CD8-positive, alpha-beta memory T cell (primary cell): ENCODE data around the gene FRMD6. TPM values are rescaled to one million over a fixed set of nuclear protein-coding genes. Genes with fewer than 3 reads are reported as not detected.

Experiments
- CTCF ChIA-PET: fragments of 350-600 bp; sonication (Branson Sonifier 250); formaldehyde crosslinking; loops from one replicate; lab custom pipeline; 2021; ENCODE audit warnings: antibody characterized with exemption; lab: Charles Lee
- POLR2A ChIA-PET: fragments of 350-600 bp; sonication (Branson Sonifier 250); formaldehyde crosslinking; loops from one replicate; lab custom pipeline; 2021; ENCODE audit warnings: antibody characterized with exemption; lab: Charles Lee
- DNase-seq, 5 donors: peaks; one replicate each; pipeline versions ENCODE4 v3.0.0 to v3.0.0-alpha.2; 2020 to 2022; ENCODE audit warnings: mixed read lengths in 1 of 5
- H3K27ac ChIP-seq: one replicate; pipeline ENCODE4 v1.7.0; 2013; ENCODE audit warnings: low read depth, mild to moderate bottlenecking, low read length, moderate library complexity
- H3K27me3 ChIP-seq: 2 replicates; pipeline ENCODE4 v1.7.0; 2013; ENCODE audit warnings: low read length, mild to moderate bottlenecking; ENCODE audit not compliant: insufficient read depth, poor library complexity, severe bottlenecking
- H3K36me3 ChIP-seq: 2 replicates; pipeline ENCODE4 v1.7.0; 2013; ENCODE audit warnings: mild to moderate bottlenecking, low read length, moderate library complexity; ENCODE audit not compliant: insufficient read depth
- H3K4me1 ChIP-seq: 2 replicates; pipeline ENCODE4 v1.7.0; 2013; ENCODE audit warnings: mild to moderate bottlenecking, low read length, moderate library complexity; ENCODE audit not compliant: insufficient read depth
- H3K4me3 ChIP-seq: 2 replicates; pipeline ENCODE4 v1.7.0; 2013; ENCODE audit warnings: mild to moderate bottlenecking, low read length
- H3K9me3 ChIP-seq: 2 replicates; pipeline ENCODE4 v1.7.0; 2013; ENCODE audit warnings: mild to moderate bottlenecking, low read length
- H3K27ac Mint-ChIP-seq, 8 donors: one replicate each; pipeline ENCODE4 v1.8.0; 2020 to 2021; ENCODE audit warnings: mixed read lengths in 8 of 8, mild to moderate bottlenecking in 6 of 8, inconsistent platforms in 3 of 8, moderate library complexity in 3 of 8
- H3K27me3 Mint-ChIP-seq, 2 donors: one replicate each; pipeline ENCODE4 v1.8.0; 2020 to 2021; ENCODE audit warnings: mixed read lengths in 2 of 2, mild to moderate bottlenecking in 1 of 2, moderate library complexity in 1 of 2
- H3K36me3 Mint-ChIP-seq, 3 donors: one replicate each; pipeline ENCODE4 v1.8.0; 2020 to 2021; ENCODE audit warnings: mixed read lengths in 3 of 3, inconsistent platforms in 1 of 3, mild to moderate bottlenecking in 1 of 3
- H3K4me1 Mint-ChIP-seq, 3 donors: one replicate each; pipeline ENCODE4 v1.8.0; 2020 to 2021; ENCODE audit warnings: mixed read lengths in 3 of 3, inconsistent platforms in 1 of 3, mild to moderate bottlenecking in 1 of 3
- H3K4me3 Mint-ChIP-seq, 7 donors: one replicate each; pipeline ENCODE4 v1.8.0; 2020 to 2021; ENCODE audit warnings: mixed read lengths in 7 of 7, mild to moderate bottlenecking in 6 of 7, moderate library complexity in 4 of 7, inconsistent platforms in 2 of 7
- H3K9me3 Mint-ChIP-seq, 5 donors: one replicate each; pipeline ENCODE4 v1.8.0; 2020 to 2022; ENCODE audit warnings: mixed read lengths in 5 of 5, mild to moderate bottlenecking in 3 of 5, moderate library complexity in 2 of 5, inconsistent platforms in 1 of 5
- polyA plus RNA-seq: library from polyadenylated mRNA; unstranded; fragments of 300-500 nt; fragmentation: Illumina TruSeq; gene quantifications from one replicate; pipeline ENCODE4 v1.2.3, GENCODE V29; 2021
- total RNA-seq, 2 experiments: library from RNA; stranded (reverse); gene quantifications; one replicate each; pipeline ENCODE4 v1.2.3, GENCODE V29; 2021

The FRMD6 gene
- total and polyA plus RNA-seq, 3 experiments from 2014 or later: 0.67 to 2.3 (median 2.2) TPM

GRCh38 chr14:51676549-51676948, 24.8 kb downstream of the FRMD6 start:
- no peak overlapping the region for H3K27ac Mint-ChIP-seq
- no peaks in the 10 kb centered on the region for H3K4me1 Mint-ChIP-seq
- Histone ChIP-seq H3K4me3 (no peak overlapping the region), H3K36me3 (no peaks in the 10 kb centered on the region), H3K27me3 (no peaks in the 10 kb centered on the region), H3K27ac (no peak overlapping the region), H3K9me3 (no peaks in the 10 kb centered on the region), H3K4me1 (no peaks in the 10 kb centered on the region)
- no peak overlapping the region for H3K4me3 Mint-ChIP-seq
- no peak for DNase-seq
- ChIA-PET POLR2A (no interaction called here), CTCF (no interaction called here)
- H3K9me3 Mint-ChIP-seq: no peaks in the 10 kb centered on the region
- peaks cover 0 to 2% (median 0%) of the 10 kb centered on the region in 3 donors for H3K36me3 Mint-ChIP-seq
- peaks cover 7 to 28% of the 10 kb centered on the region in 2 donors for H3K27me3 Mint-ChIP-seq

DNA sequence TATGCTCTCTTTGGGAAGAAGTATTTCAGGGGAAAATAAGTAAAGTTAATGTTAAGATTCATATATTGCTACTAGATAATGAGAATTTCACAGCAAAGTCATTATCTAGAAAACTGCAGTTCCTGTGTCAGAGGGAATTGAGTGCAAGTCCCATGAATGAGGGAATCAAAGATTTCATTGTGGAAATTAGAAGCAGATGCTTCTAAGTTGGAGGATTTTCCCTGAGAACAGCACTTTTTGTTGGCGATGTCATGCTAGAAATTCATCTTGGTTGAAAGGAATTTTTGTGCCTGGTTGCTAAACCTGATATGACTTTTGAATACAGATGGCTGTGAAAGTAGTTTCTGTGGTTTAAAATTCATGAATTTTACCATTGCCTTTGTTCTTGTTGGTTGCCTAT, 25.6 kb downstream of the FRMD6 start:
- Histone ChIP-seq H3K27me3 (no peaks in the 10 kb centered on the region), H3K4me3 (no peak overlapping the region), H3K27ac (no peak overlapping the region), H3K4me1 (no peaks in the 10 kb centered on the region), H3K36me3 (no peaks in the 10 kb centered on the region), H3K9me3 (no peaks in the 10 kb centered on the region)
- CTCF ChIA-PET: no interaction called here
- Mint-ChIP-seq H3K27me3 (peaks cover 7 to 25% of the 10 kb centered on the region in 2 donors), H3K36me3 (no peaks in the 10 kb centered on the region), H3K4me1 (no peaks in the 10 kb centered on the region), H3K27ac (no peak overlapping the region), H3K9me3 (no peaks in the 10 kb centered on the region), H3K4me3 (no peak overlapping the region)
- no peak for DNase-seq
- POLR2A ChIA-PET: no interaction called here

- no peak for DNase-seq
- H3K27ac Mint-ChIP-seq: no peak overlapping the region
- CTCF ChIA-PET: no interaction called here
- no peaks in the 10 kb centered on the region for H3K36me3 ChIP-seq
- no peak overlapping the region for H3K4me3 ChIP-seq
- H3K27me3 Mint-ChIP-seq: peaks cover 8 to 25% of the 10 kb centered on the region in 2 donors
- POLR2A ChIA-PET: no interaction called here
- no peaks in the 10 kb centered on the region for H3K4me1 ChIP-seq
- H3K27ac ChIP-seq: no peak overlapping the region
- H3K9me3 Mint-ChIP-seq: no peaks in the 10 kb centered on the region
- H3K4me3 Mint-ChIP-seq: no peak overlapping the region
- no peaks in the 10 kb centered on the region for H3K4me1 Mint-ChIP-seq
- no peaks in the 10 kb centered on the region for H3K9me3 ChIP-seq
- no peaks in the 10 kb centered on the region for H3K27me3 ChIP-seq
- no peaks in the 10 kb centered on the region for H3K36me3 Mint-ChIP-seq
Measured at GRCh38 chr14:51677738-51678137, 26.0 kb downstream of the FRMD6 start.

DNA sequence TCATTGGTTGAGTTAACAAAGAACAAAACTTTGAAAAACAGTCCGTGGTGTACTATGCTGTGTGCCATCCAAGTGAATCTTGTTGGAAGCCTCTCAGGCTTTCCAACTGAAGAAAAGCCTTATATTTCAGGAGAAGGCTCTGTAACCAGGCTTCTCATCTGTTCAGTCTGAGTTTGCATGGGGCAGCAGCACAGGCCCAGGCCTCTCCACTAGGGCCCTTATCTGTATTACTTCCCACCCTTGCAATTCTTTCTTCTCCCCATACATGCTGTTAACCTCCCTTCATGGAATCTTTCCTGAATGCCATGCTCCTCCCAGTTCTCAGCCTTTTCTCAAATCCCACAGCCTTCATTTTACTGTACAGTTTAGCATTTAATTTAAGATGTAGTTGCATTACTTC, 28.3 kb downstream of the FRMD6 start:
- DNase-seq: no peak
- CTCF ChIA-PET: no interaction called here
- no peaks in the 10 kb centered on the region for H3K27me3 ChIP-seq

GRCh38 chr14:51681411-51681810, 29.7 kb downstream of the FRMD6 start:
- Histone ChIP-seq H3K27me3 (no peaks in the 10 kb centered on the region), H3K27ac (no peak overlapping the region), H3K4me3 (no peak overlapping the region), H3K4me1 (no peaks in the 10 kb centered on the region), H3K36me3 (no peaks in the 10 kb centered on the region), H3K9me3 (no peaks in the 10 kb centered on the region)
- no peak overlapping the region for H3K27ac Mint-ChIP-seq
- POLR2A ChIA-PET: interaction anchor here (0.9 kb wide), 1 partner anchor 31 kb away, joined by 4 read pairs; no protein-coding TSS in a partner anchor
- no peaks in the 10 kb centered on the region for H3K4me1 Mint-ChIP-seq
- DNase-seq: no peak
- no peak overlapping the region for H3K4me3 Mint-ChIP-seq
- no peaks in the 10 kb centered on the region for H3K9me3 Mint-ChIP-seq
- H3K27me3 Mint-ChIP-seq: peaks cover 3 to 12% of the 10 kb centered on the region in 2 donors
- CTCF ChIA-PET: no interaction called here
- no peaks in the 10 kb centered on the region for H3K36me3 Mint-ChIP-seq

More for the DNA sequence above, 28.3 kb downstream of the FRMD6 start:
- Mint-ChIP-seq H3K27ac (no peak overlapping the region), H3K4me1 (no peaks in the 10 kb centered on the region), H3K9me3 (no peaks in the 10 kb centered on the region), H3K4me3 (no peak overlapping the region), H3K27me3 (peaks cover 5 to 10% of the 10 kb centered on the region in 2 donors), H3K36me3 (no peaks in the 10 kb centered on the region)
- Histone ChIP-seq H3K9me3 (no peaks in the 10 kb centered on the region), H3K4me1 (no peaks in the 10 kb centered on the region), H3K27ac (no peak overlapping the region), H3K4me3 (no peak overlapping the region), H3K36me3 (no peaks in the 10 kb centered on the region)
- POLR2A ChIA-PET: interaction anchor here (0.6 kb wide), 1 partner anchor 225 kb away, joined by 4 read pairs; no protein-coding TSS in a partner anchor

- Histone ChIP-seq H3K36me3 (no peaks in the 10 kb centered on the region), H3K27me3 (no peaks in the 10 kb centered on the region), H3K9me3 (no peaks in the 10 kb centered on the region), H3K27ac (no peak overlapping the region), H3K4me3 (no peak overlapping the region), H3K4me1 (no peaks in the 10 kb centered on the region)
- H3K27ac Mint-ChIP-seq: no peak overlapping the region
- ChIA-PET POLR2A (interaction anchor here (0.9 kb wide), 1 partner anchor 32 kb away, joined by 4 read pairs; no protein-coding TSS in a partner anchor), CTCF (no interaction called here)
- no peaks in the 10 kb centered on the region for H3K4me1 Mint-ChIP-seq
- H3K36me3 Mint-ChIP-seq: no peaks in the 10 kb centered on the region
- H3K27me3 Mint-ChIP-seq: peaks cover 3 to 12% of the 10 kb centered on the region in 2 donors
- H3K4me3 Mint-ChIP-seq: no peak overlapping the region
- no peaks in the 10 kb centered on the region for H3K9me3 Mint-ChIP-seq
- DNase-seq: no peak
Measured at GRCh38 chr14:51682411-51682810, 30.7 kb downstream of the FRMD6 start.

GRCh38 chr14:51684760-51685159, 33.0 kb downstream of the FRMD6 start:
- ChIA-PET CTCF (no interaction called here), POLR2A (no interaction called here)
- Mint-ChIP-seq H3K27me3 (peaks cover 8 to 9% of the 10 kb centered on the region in 2 donors), H3K4me1 (no peaks in the 10 kb centered on the region), H3K27ac (no peak overlapping the region), H3K4me3 (no peak overlapping the region), H3K9me3 (no peaks in the 10 kb centered on the region), H3K36me3 (no peaks in the 10 kb centered on the region)
- no peaks in the 10 kb centered on the region for H3K27me3 ChIP-seq
- no peaks in the 10 kb centered on the region for H3K4me1 ChIP-seq
- DNase-seq: no peak
- H3K27ac ChIP-seq: no peak overlapping the region
- H3K36me3 ChIP-seq: no peaks in the 10 kb centered on the region
- no peak overlapping the region for H3K4me3 ChIP-seq
- no peaks in the 10 kb centered on the region for H3K9me3 ChIP-seq

GRCh38 chr14:51691176-51691575, 39.5 kb downstream of the FRMD6 start:
- ChIA-PET POLR2A (no interaction called here), CTCF (no interaction called here)
- Histone ChIP-seq H3K4me1 (no peaks in the 10 kb centered on the region), H3K27me3 (no peaks in the 10 kb centered on the region), H3K36me3 (no peaks in the 10 kb centered on the region), H3K27ac (no peak overlapping the region), H3K4me3 (no peak overlapping the region), H3K9me3 (no peaks in the 10 kb centered on the region)
- H3K9me3 Mint-ChIP-seq: peaks cover 0 to 2% (median 0%) of the 10 kb centered on the region in 5 donors
- no peak overlapping the region for H3K4me3 Mint-ChIP-seq
- DNase-seq: no peak
- H3K36me3 Mint-ChIP-seq: no peaks in the 10 kb centered on the region
- no peaks in the 10 kb centered on the region for H3K4me1 Mint-ChIP-seq
- H3K27ac Mint-ChIP-seq: no peak overlapping the region
- H3K27me3 Mint-ChIP-seq: peaks cover 3 to 7% of the 10 kb centered on the region in 2 donors
